ENCODE results near the gene ADAMTS14.

DNA sequence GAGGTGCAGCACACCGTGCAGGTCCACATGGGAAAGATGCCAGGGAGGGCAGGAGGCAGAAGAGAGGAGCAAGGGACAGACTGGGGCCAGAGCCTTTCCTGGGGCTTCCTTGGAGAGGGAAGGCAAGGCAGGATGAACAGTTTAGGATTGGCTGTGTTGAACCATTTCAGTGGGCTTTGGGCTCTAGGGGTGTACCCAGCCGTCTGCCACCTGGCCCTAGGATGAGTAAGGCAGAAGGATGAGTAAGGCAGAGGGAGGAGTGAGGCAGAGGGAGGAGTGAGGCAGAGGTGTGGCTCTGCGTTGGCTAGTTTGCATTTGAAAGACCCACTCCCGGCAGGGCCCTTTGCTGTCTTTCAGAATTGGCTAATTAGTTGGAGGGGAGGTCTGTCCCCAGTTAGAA lies 38.3 kb upstream of the ADAMTS14 start:
- TF ChIP-seq TAF1 (IDR thresholded peaks at IDR 0.05; ENCODE audit: borderline replicate concordance, low read depth, low read length): no peak
- no peak for TF ChIP-seq POLR2AphosphoS5 (IDR thresholded peaks at IDR 0.05; ENCODE audit: low read depth, low read length)

Measured in GM12892 (cell line).